Fibroblast of lung (primary cell): Measurements from ENCODE around the gene AP3S1. TPM values are rescaled to one million over a fixed set of nuclear protein-coding genes. Genes with fewer than 3 reads are reported as not detected.
"Not testable (repeated sequence)": the region's sequence is repeated elsewhere in the genome, so short reads cannot be mapped to it uniquely, and the experiment has no call there.

Experiments
- DNase-seq, 2 donors: peaks; one replicate each; pipeline versions ENCODE4 v3.0.0 to v3.0.0-alpha.2; 2010; ENCODE audit warnings: low read depth in 2 of 2
- H2AFZ ChIP-seq: 2 replicates; pipeline ENCODE4 v1.5.1; 2012; ENCODE audit warnings: low read length, control low read depth, inconsistent platforms
- H3K27ac ChIP-seq: 2 replicates; pipeline ENCODE4 v1.5.1; 2011; ENCODE audit warnings: low read length, control low read depth; ENCODE audit not compliant: insufficient read depth
- H3K27me3 ChIP-seq: 2 replicates; pipeline ENCODE4 v1.5.1; 2011; ENCODE audit warnings: mild to moderate bottlenecking, low read length; ENCODE audit not compliant: control insufficient read depth, insufficient read depth
- H3K36me3 ChIP-seq: 2 replicates; pipeline ENCODE4 v1.5.1; 2011; ENCODE audit warnings: low read length; ENCODE audit not compliant: control insufficient read depth, insufficient read depth
- H3K4me1 ChIP-seq: 2 replicates; pipeline ENCODE4 v1.5.1; 2011; ENCODE audit warnings: low read length; ENCODE audit not compliant: control insufficient read depth, insufficient read depth; ENCODE audit errors: extremely low read depth
- H3K4me2 ChIP-seq: 2 replicates; pipeline ENCODE4 v1.5.1; 2011; ENCODE audit warnings: low read length, control low read depth; ENCODE audit not compliant: insufficient read depth; ENCODE audit errors: extremely low read depth
- H3K4me3 ChIP-seq, 4 experiments: fragments of 200-600 bp in 1 of 4; sonication (generic) in 1 of 4; replicated peaks in 1 of 4; 2 replicates each; pipeline ENCODE4 v1.5.1; 2011 to 2016; ENCODE audit warnings: low read length in 4 of 4, low read depth in 3 of 4, mild to moderate bottlenecking in 3 of 4, control low read depth in 2 of 4, inconsistent platforms in 1 of 4, mixed read lengths in 1 of 4; ENCODE audit not compliant: insufficient read depth in 1 of 4; ENCODE audit errors: control extremely low read depth in 1 of 4
- H3K79me2 ChIP-seq: 2 replicates; pipeline ENCODE4 v1.5.1; 2012; ENCODE audit warnings: mild to moderate bottlenecking, low read length, inconsistent platforms; ENCODE audit not compliant: control insufficient read depth, insufficient read depth
- H3K9ac ChIP-seq: 2 replicates; pipeline ENCODE4 v1.5.1; 2011; ENCODE audit warnings: mild to moderate bottlenecking, low read length, control low read depth; ENCODE audit not compliant: insufficient read depth
- H3K9me3 ChIP-seq: 2 replicates; pipeline ENCODE4 v1.5.1; 2012; ENCODE audit warnings: low read depth, low read length; ENCODE audit not compliant: control insufficient read depth, insufficient read depth
- H4K20me1 ChIP-seq: 2 replicates; pipeline ENCODE4 v1.5.1; 2011; ENCODE audit warnings: low read length; ENCODE audit not compliant: control insufficient read depth, insufficient read depth; ENCODE audit errors: extremely low read depth
- CTCF ChIP-seq, 2 donors: IDR thresholded peaks in 1 of 2; conservative IDR thresholded peaks in 1 of 2; 1 replicate in 1 of 2; 2 replicates in 1 of 2; pipeline ENCODE4 v1.5.1; 2011 to 2012; ENCODE audit warnings: low read length in 2 of 2, control low read depth in 1 of 2, inconsistent platforms in 1 of 2, low read depth in 1 of 2, mild to moderate bottlenecking in 1 of 2
- EZH2 ChIP-seq: IDR thresholded peaks from 2 replicates; pipeline ENCODE4 v1.5.1; 2012; ENCODE audit warnings: low read length, control low read depth, mild to moderate bottlenecking; ENCODE audit errors: missing control alignments
- polyA plus RNA-seq, 2 donors: library from polyadenylated mRNA; depleted of rRNA in 1 of 2; stranded (reverse) in 1 of 2; unstranded in 1 of 2; fragments of >200 nt; gene quantifications; 2 replicates each; pipeline ENCODE4 v1.2.1, GENCODE V29; 2011 to 2012; ENCODE audit warnings: missing spikeins in 1 of 2
- total RNA-seq: library from RNA; depleted of rRNA; stranded (reverse); fragments of >200 nt; gene quantifications from 2 replicates; pipeline ENCODE4 v1.2.1, GENCODE V29; 2014

The AP3S1 gene
- total and polyA plus RNA-seq, 2 donors (not counting 1 experiment from before 2014, with no cell fraction given), result 86.7 to 165 TPM

GRCh38 chr5:115818821-115819220, 22.9 kb upstream of the AP3S1 start:
- Histone ChIP-seq H2AFZ (no peak overlapping the region), H3K4me1 (no peaks in the 10 kb centered on the region), H3K9me3 (no peaks in the 10 kb centered on the region), H3K36me3 (no peaks in the 10 kb centered on the region), H3K79me2 (no peaks in the 10 kb centered on the region), H3K27me3 (peaks cover 4% of the 10 kb centered on the region), H3K27ac (no peak overlapping the region), H3K9ac (no peak overlapping the region), H3K4me3 (no peak overlapping the region), H3K4me2 (no peak overlapping the region), H4K20me1 (no peaks in the 10 kb centered on the region)
- DNase-seq, result no peak
- TF ChIP-seq EZH2 (no peak), CTCF (conservative IDR thresholded peaks at IDR 0.05 in 1 of 2, IDR thresholded peaks at IDR 0.05 in 1 of 2; ENCODE audit: low read depth in 1 of 2, low read length in 2 of 2) (no peak)

- Histone ChIP-seq H3K9me3 (no peaks in the 10 kb centered on the region), H3K4me2 (no peak overlapping the region), H4K20me1 (no peaks in the 10 kb centered on the region), H3K27me3 (no peaks in the 10 kb centered on the region), H3K79me2 (no peaks in the 10 kb centered on the region), H2AFZ (no peak overlapping the region), H3K4me3 (no peak overlapping the region), H3K4me1 (no peaks in the 10 kb centered on the region), H3K9ac (no peak overlapping the region), H3K27ac (no peak overlapping the region), H3K36me3 (no peaks in the 10 kb centered on the region)
- TF ChIP-seq CTCF (conservative IDR thresholded peaks at IDR 0.05 in 1 of 2, IDR thresholded peaks at IDR 0.05 in 1 of 2; ENCODE audit: low read depth in 1 of 2, low read length in 2 of 2) (no peak), EZH2 (no peak)
- DNase-seq, result no peak
Measured at GRCh38 chr5:115820846-115821245, 20.9 kb upstream of the AP3S1 start.

GRCh38 chr5:115824983-115825382, 16.8 kb upstream of the AP3S1 start:
- H3K9ac ChIP-seq, H3K27me3 ChIP-seq, DNase-seq, H3K4me2 ChIP-seq, H2AFZ ChIP-seq, H4K20me1 ChIP-seq, H3K4me1 ChIP-seq, H3K36me3 ChIP-seq, H3K9me3 ChIP-seq, H3K27ac ChIP-seq, H3K4me3 ChIP-seq, H3K79me2 ChIP-seq: not testable (repeated sequence)

GRCh38 chr5:115825948-115826347, 15.8 kb upstream of the AP3S1 start:
- no peak overlapping the region for H3K9ac ChIP-seq
- no peak overlapping the region for H3K27ac ChIP-seq
- H2AFZ ChIP-seq, result no peak overlapping the region
- no peaks in the 10 kb centered on the region for H3K4me1 ChIP-seq
- no peaks in the 10 kb centered on the region for H3K27me3 ChIP-seq
- H4K20me1 ChIP-seq, result no peaks in the 10 kb centered on the region
- H3K79me2 ChIP-seq, result no peaks in the 10 kb centered on the region
- no peaks in the 10 kb centered on the region for H3K9me3 ChIP-seq
- no peak overlapping the region for H3K4me3 ChIP-seq
- no peaks in the 10 kb centered on the region for H3K36me3 ChIP-seq
- no peak for DNase-seq
- no peak for TF ChIP-seq EZH2
- no peak overlapping the region for H3K4me2 ChIP-seq
